Measurements from ENCODE around the gene VWF. TPM values are rescaled to one million over a fixed set of nuclear protein-coding genes. Genes with fewer than 3 reads are reported as not detected.

VWF gene
- total RNA-seq, 1 experiment from 2014 or later: not detected

DNA sequence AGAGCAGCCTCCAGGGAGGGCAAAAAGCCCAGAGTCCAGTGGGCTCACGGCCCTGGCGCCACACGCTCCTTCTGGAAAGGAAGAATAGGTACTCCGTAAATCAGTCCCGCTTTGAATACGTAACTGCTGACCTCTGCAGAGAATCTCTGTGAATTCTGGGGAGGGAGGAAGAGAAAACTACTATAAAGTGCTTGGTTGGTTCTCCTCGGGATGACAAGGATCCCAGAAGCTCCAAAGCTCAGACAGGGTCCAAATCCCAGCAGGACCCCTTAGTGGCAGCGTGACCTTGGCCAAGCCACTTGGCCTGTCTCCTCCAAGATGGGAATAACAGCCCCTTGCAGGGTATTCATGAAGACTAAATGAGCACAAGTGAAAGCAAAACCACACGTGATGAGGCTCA lies 211.1 kb downstream of the VWF start:
- Histone ChIP-seq H2AFZ (ENCODE audit: low read length) (no peak overlapping the region), H3K4me3 (ENCODE audit: low read length) (no peak overlapping the region), H3K27me3 (ENCODE audit: low read length) (peaks cover 62% of the 10 kb centered on the region), H3K36me3 (ENCODE audit: low read depth, low read length) (no peaks in the 10 kb centered on the region), H3K9me3 (ENCODE audit: low read length) (no peaks in the 10 kb centered on the region), H3K9me2 (replicated peaks; ENCODE audit: low read length) (no peaks in the 10 kb centered on the region), H4K20me1 (ENCODE audit: low read length) (no peaks in the 10 kb centered on the region), H3K4me2 (ENCODE audit: low read length) (no peak overlapping the region), H3K79me2 (ENCODE audit: low read length) (no peaks in the 10 kb centered on the region), H3K4me1 (ENCODE audit: insufficient read depth, low read length) (no peaks in the 10 kb centered on the region), H3K27ac (ENCODE audit: low read length) (no peak overlapping the region), H3F3A (ENCODE audit: low read length, unreplicated experiment) (no peaks in the 10 kb centered on the region), H3K9ac (ENCODE audit: low read length) (no peak overlapping the region)
- ChIA-PET POLR2A (ENCODE audit: unreplicated experiment) (no interaction called here), CTCF (no interaction called here)
- TF ChIP-seq, protein P1, sequence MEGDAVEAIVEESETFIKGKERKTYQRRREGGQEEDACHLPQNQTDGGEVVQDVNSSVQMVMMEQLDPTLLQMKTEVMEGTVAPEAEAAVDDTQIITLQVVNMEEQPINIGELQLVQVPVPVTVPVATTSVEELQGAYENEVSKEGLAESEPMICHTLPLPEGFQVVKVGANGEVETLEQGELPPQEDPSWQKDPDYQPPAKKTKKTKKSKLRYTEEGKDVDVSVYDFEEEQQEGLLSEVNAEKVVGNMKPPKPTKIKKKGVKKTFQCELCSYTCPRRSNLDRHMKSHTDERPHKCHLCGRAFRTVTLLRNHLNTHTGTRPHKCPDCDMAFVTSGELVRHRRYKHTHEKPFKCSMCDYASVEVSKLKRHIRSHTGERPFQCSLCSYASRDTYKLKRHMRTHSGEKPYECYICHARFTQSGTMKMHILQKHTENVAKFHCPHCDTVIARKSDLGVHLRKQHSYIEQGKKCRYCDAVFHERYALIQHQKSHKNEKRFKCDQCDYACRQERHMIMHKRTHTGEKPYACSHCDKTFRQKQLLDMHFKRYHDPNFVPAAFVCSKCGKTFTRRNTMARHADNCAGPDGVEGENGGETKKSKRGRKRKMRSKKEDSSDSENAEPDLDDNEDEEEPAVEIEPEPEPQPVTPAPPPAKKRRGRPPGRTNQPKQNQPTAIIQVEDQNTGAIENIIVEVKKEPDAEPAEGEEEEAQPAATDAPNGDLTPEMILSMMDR (conservative IDR thresholded peaks at IDR 0.05; ENCODE audit: low read depth, low read length): no peak
- TF ChIP-seq EZH2phosphoT487 (IDR thresholded peaks at IDR 0.05; ENCODE audit: borderline replicate concordance, low read length) (no peak), EZH2 (IDR thresholded peaks at IDR 0.05; ENCODE audit: low read length, unreplicated experiment) (no peak)
- intact Hi-C loops (cut with micrococcal nuclease): no loop called here
- BruUV-seq (replicated peaks): no TSS peak
- DNase-seq: no peak
- ATAC-seq: no peak

DNA sequence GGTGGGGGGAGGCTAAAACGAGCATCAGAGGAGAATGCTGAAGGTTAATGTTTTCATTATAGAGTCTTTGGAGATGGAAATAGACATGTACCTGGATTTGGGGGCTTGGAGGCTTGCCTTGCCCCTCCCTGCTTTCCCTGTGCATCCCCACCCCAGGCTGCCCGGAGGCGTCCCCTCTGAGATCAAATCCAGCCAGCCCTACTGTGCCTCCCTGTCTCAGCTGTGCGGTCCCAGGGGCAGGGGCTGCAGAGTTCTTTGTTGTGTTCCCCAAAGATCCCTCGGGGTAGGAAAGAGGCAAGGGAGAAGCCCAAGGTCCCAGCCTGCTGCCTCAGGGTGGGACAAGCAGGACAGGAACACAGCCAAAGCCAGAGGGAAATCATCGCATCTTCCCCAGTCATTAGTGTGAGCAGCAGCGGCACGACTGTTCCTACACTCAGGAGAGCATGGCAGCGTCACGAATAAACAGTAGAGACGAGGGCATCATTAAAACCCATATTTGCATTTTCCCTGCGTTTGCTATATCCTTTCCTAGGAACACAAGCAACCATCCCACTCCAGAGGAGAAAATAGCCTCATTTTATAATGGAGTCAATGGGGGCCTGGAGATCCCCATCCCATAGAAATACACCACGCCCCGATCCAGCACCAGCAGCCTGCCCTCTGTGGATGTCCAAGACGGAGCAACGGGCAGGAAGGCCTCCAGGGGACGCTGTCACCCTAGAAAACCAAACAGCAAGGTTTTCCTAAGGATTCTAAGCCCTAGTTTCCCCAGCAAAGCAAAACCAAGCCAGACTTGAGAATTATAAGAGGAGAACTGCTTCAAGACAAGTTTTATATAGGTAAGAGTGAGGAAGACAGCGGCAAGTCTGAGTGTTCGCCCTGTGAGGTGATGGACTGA lies 211.8 kb downstream of the VWF start:
- ChIA-PET POLR2A (ENCODE audit: unreplicated experiment) (no interaction called here), CTCF (no interaction called here)
- Histone ChIP-seq H3K4me3 (ENCODE audit: low read length) (no peak overlapping the region), H3F3A (ENCODE audit: low read length, unreplicated experiment) (no peaks in the 10 kb centered on the region), H3K27me3 (ENCODE audit: low read length) (peaks cover 69% of the 10 kb centered on the region), H3K9me3 (ENCODE audit: low read length) (no peaks in the 10 kb centered on the region), H3K4me2 (ENCODE audit: low read length) (no peak overlapping the region), H3K9me2 (replicated peaks; ENCODE audit: low read length) (no peaks in the 10 kb centered on the region), H4K20me1 (ENCODE audit: low read length) (no peaks in the 10 kb centered on the region), H2AFZ (ENCODE audit: low read length) (no peak overlapping the region), H3K9ac (ENCODE audit: low read length) (no peak overlapping the region), H3K79me2 (ENCODE audit: low read length) (no peaks in the 10 kb centered on the region), H3K4me1 (ENCODE audit: insufficient read depth, low read length) (no peaks in the 10 kb centered on the region), H3K36me3 (ENCODE audit: low read depth, low read length) (no peaks in the 10 kb centered on the region), H3K27ac (ENCODE audit: low read length) (no peak overlapping the region)
- DNase-seq: peak; percentile 7
- BruUV-seq (replicated peaks): no TSS peak
- no peak for ATAC-seq
- intact Hi-C loops (cut with micrococcal nuclease): no loop called here
- TF ChIP-seq EZH2phosphoT487 (IDR thresholded peaks at IDR 0.05; ENCODE audit: borderline replicate concordance, low read length) (no peak), EZH2 (IDR thresholded peaks at IDR 0.05; ENCODE audit: low read length, unreplicated experiment) (no peak)
- TF ChIP-seq, protein P1 (conservative IDR thresholded peaks at IDR 0.05; ENCODE audit: low read depth, low read length): peak; percentile 48

DNA sequence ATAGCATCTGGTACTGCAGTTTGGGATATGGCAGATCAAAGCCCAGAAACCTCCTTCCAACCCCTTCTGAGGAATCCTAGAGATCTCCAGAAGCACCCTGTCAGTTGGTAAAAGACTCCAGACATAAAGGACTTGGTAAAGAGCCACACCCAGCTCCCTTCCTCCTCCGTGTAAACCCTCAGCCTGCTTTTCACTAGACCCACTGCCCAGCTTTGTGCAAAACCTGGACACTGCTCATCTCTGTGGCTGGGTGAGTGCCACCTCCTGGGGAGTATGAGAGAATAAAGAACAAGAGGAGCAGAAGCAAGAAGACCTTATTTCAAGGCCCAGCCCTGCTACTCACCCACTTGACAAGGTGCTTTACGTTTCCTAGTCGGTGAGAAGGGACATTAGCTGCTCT lies 212.5 kb downstream of the VWF start:
- Histone ChIP-seq H3K4me3 (ENCODE audit: low read length) (no peak overlapping the region), H3F3A (ENCODE audit: low read length, unreplicated experiment) (no peaks in the 10 kb centered on the region), H3K27me3 (ENCODE audit: low read length) (peaks cover 76% of the 10 kb centered on the region), H3K9me3 (ENCODE audit: low read length) (no peaks in the 10 kb centered on the region), H3K79me2 (ENCODE audit: low read length) (no peaks in the 10 kb centered on the region), H4K20me1 (ENCODE audit: low read length) (no peaks in the 10 kb centered on the region), H3K9me2 (replicated peaks; ENCODE audit: low read length) (no peaks in the 10 kb centered on the region), H3K9ac (ENCODE audit: low read length) (no peak overlapping the region), H3K4me2 (ENCODE audit: low read length) (no peak overlapping the region), H3K4me1 (ENCODE audit: insufficient read depth, low read length) (no peaks in the 10 kb centered on the region), H3K36me3 (ENCODE audit: low read depth, low read length) (no peaks in the 10 kb centered on the region), H3K27ac (ENCODE audit: low read length) (no peak overlapping the region), H2AFZ (ENCODE audit: low read length) (no peak overlapping the region)
- ChIA-PET POLR2A (ENCODE audit: unreplicated experiment) (no interaction called here), CTCF (no interaction called here)
- BruUV-seq (replicated peaks): no TSS peak
- DNase-seq (no peak), ATAC-seq (no peak)
- intact Hi-C loops (cut with micrococcal nuclease): no loop called here
- TF ChIP-seq EZH2phosphoT487 (IDR thresholded peaks at IDR 0.05; ENCODE audit: borderline replicate concordance, low read length): no peak
- TF ChIP-seq, protein P1 (conservative IDR thresholded peaks at IDR 0.05; ENCODE audit: low read depth, low read length): no peak
- no peak for TF ChIP-seq EZH2 (IDR thresholded peaks at IDR 0.05; ENCODE audit: low read length, unreplicated experiment)

Data from PC-3 (cell line).